Neural cell (in vitro differentiated cells): Measurements from ENCODE around the gene PUM1. TPM values are rescaled to one million over a fixed set of nuclear protein-coding genes. Genes with fewer than 3 reads are reported as not detected.

Experiments
- H2AFZ ChIP-seq: fragments of 200-600, 300-800 bp; sonication (generic), shearing (Covaris generic); 2 replicates; pipeline ENCODE4 v1.6.0; 2014; ENCODE audit warnings: low read depth, mild to moderate bottlenecking, antibody characterized with exemption, low read length, moderate library complexity
- H3F3A ChIP-seq: fragments of 200-600 bp; shearing (Covaris generic); 2 replicates; pipeline ENCODE4 v1.6.1; 2016; ENCODE audit warnings: mild to moderate bottlenecking, moderate library complexity, mixed read lengths, antibody characterized with exemption, low read length; ENCODE audit not compliant: insufficient read depth, poor library complexity, severe bottlenecking
- H3K27ac ChIP-seq: fragments of 200-600, 300-800 bp; sonication (generic), shearing (Covaris generic); 2 replicates; pipeline ENCODE4 v1.5.1; 2014; ENCODE audit warnings: mild to moderate bottlenecking, low read length, moderate library complexity
- H3K27me3 ChIP-seq: fragments of 300-800, 200-600 bp; sonication (generic), shearing (Covaris generic); 2 replicates; pipeline ENCODE4 v1.6.0; 2014; ENCODE audit warnings: mild to moderate bottlenecking, low read depth, low read length, moderate library complexity; ENCODE audit not compliant: insufficient read depth
- H3K36me3 ChIP-seq: fragments of 300-800, 200-600 bp; sonication (generic), shearing (Covaris generic); 2 replicates; pipeline ENCODE4 v1.5.1; 2014; ENCODE audit warnings: mild to moderate bottlenecking, antibody characterized with exemption, low read length, moderate library complexity; ENCODE audit not compliant: insufficient read depth
- H3K4me2 ChIP-seq: fragments of 300-800, 200-600 bp; sonication (generic), shearing (Covaris generic); 2 replicates; pipeline ENCODE4 v1.6.0; 2014; ENCODE audit warnings: mild to moderate bottlenecking, low read length
- H3K4me3 ChIP-seq: fragments of 300-800, 200-600 bp; sonication (generic), shearing (Covaris generic); 2 replicates; pipeline ENCODE4 v1.5.1; 2014; ENCODE audit warnings: mild to moderate bottlenecking, low read length, moderate library complexity
- H3K79me2 ChIP-seq: fragments of 200-600 bp; shearing (Covaris generic); replicated peaks from 2 replicates; pipeline ENCODE4 v1.6.0; 2014; ENCODE audit warnings: mild to moderate bottlenecking, low read length, moderate library complexity; ENCODE audit not compliant: insufficient read depth
- H3K9ac ChIP-seq: fragments of 300-800, 200-600 bp; sonication (generic), shearing (Covaris generic); 2 replicates; pipeline ENCODE4 v1.6.1; 2016; ENCODE audit warnings: mild to moderate bottlenecking, low read length, mixed read lengths
- H3K9me2 ChIP-seq: fragments of 200-600 bp; shearing (Covaris generic); 2 replicates; pipeline ENCODE4 v1.6.1; 2016; ENCODE audit warnings: mild to moderate bottlenecking, low read length, mixed read lengths; ENCODE audit not compliant: insufficient read depth
- H3K9me3 ChIP-seq: fragments of 200-600, 300-800 bp; sonication (generic), shearing (Covaris generic); 2 replicates; pipeline ENCODE4 v1.6.1; 2016; ENCODE audit warnings: mild to moderate bottlenecking, mixed run types, low read length, moderate library complexity, mixed read lengths
- H4K20me1 ChIP-seq: fragments of 200-600 bp; shearing (Covaris generic); 2 replicates; pipeline ENCODE4 v1.6.1; 2016; ENCODE audit warnings: mild to moderate bottlenecking, mixed run types; ENCODE audit not compliant: insufficient read depth
- CTCF ChIP-seq: fragments of 450-650 bp; IDR thresholded peaks from 2 replicates; pipeline ENCODE4 v1.5.1; 2014; ENCODE audit warnings: antibody characterized with exemption, mild to moderate bottlenecking, moderate library complexity; ENCODE audit not compliant: poor library complexity, severe bottlenecking
- EP300 ChIP-seq: fragments of 450-650 bp; conservative IDR thresholded peaks from 2 replicates; pipeline ENCODE4 v1.6.1; 2014; ENCODE audit warnings: antibody characterized with exemption, mild to moderate bottlenecking, moderate library complexity; ENCODE audit not compliant: poor library complexity, severe bottlenecking
- EZH2 ChIP-seq: fragments of 200-600, 300-800 bp; shearing (Covaris generic), sonication (generic); IDR thresholded peaks from 2 replicates; pipeline ENCODE4 v1.6.1; 2014; ENCODE audit warnings: antibody characterized with exemption, low read length, borderline replicate concordance, mild to moderate bottlenecking; ENCODE audit not compliant: insufficient read depth, poor library complexity, severe bottlenecking
- MXI1 ChIP-seq: fragments of 450-650 bp; conservative IDR thresholded peaks from 2 replicates; pipeline ENCODE4 v1.6.1; 2014; ENCODE audit warnings: antibody characterized with exemption, mild to moderate bottlenecking; ENCODE audit not compliant: poor library complexity, severe bottlenecking
- POLR2AphosphoS5 ChIP-seq: IDR thresholded peaks from 2 replicates; pipeline ENCODE4 v1.6.1; 2012
- RAD21 ChIP-seq: fragments of 450-650 bp; conservative IDR thresholded peaks from 2 replicates; pipeline ENCODE4 v1.6.1; 2014; ENCODE audit warnings: antibody characterized with exemption, mild to moderate bottlenecking, moderate library complexity
- SMC3 ChIP-seq: fragments of 450-650 bp; conservative IDR thresholded peaks from 2 replicates; pipeline ENCODE4 v1.6.1; 2014; ENCODE audit warnings: antibody characterized with exemption, mild to moderate bottlenecking, moderate library complexity; ENCODE audit not compliant: poor library complexity
- TAF1 ChIP-seq: IDR thresholded peaks from 2 replicates; pipeline ENCODE4 v1.6.1; 2012; ENCODE audit warnings: low read depth
- polyA plus RNA-seq: library from polyadenylated mRNA; depleted of rRNA; stranded (reverse); fragments of >200 nt; gene quantifications from 2 replicates; pipeline ENCODE4 v1.2.3, GENCODE V29; 2014
- TF ChIP-seq, protein P1 (sequence below): IDR thresholded peaks from 2 replicates; pipeline ENCODE4 v1.6.1; 2012; ENCODE audit warnings: borderline replicate concordance

The PUM1 gene
- polyA plus RNA-seq, 1 donor from 2014 or later = 60.8 TPM

GRCh38 chr1:31108861-31109260 is 43.3 kb upstream of the PUM1 start:
- Histone ChIP-seq H3K9ac (no peak overlapping the region), H4K20me1 (no peaks in the 10 kb centered on the region), H3K4me3 (no peak overlapping the region), H3K9me2 (no peaks in the 10 kb centered on the region), H3F3A (no peaks in the 10 kb centered on the region), H3K4me2 (no peak overlapping the region), H3K27ac (no peak overlapping the region), H3K36me3 (no peaks in the 10 kb centered on the region), H3K79me2 (no peaks in the 10 kb centered on the region), H3K27me3 (no peaks in the 10 kb centered on the region), H2AFZ (no peak overlapping the region), H3K9me3 (no peaks in the 10 kb centered on the region)
- TF ChIP-seq SMC3 (no peak), TAF1 (no peak), EZH2 (no peak), POLR2AphosphoS5 (no peak), EP300 (no peak), CTCF (no peak), MXI1 (no peak), RAD21 (no peak)
- TF ChIP-seq, protein P1, sequence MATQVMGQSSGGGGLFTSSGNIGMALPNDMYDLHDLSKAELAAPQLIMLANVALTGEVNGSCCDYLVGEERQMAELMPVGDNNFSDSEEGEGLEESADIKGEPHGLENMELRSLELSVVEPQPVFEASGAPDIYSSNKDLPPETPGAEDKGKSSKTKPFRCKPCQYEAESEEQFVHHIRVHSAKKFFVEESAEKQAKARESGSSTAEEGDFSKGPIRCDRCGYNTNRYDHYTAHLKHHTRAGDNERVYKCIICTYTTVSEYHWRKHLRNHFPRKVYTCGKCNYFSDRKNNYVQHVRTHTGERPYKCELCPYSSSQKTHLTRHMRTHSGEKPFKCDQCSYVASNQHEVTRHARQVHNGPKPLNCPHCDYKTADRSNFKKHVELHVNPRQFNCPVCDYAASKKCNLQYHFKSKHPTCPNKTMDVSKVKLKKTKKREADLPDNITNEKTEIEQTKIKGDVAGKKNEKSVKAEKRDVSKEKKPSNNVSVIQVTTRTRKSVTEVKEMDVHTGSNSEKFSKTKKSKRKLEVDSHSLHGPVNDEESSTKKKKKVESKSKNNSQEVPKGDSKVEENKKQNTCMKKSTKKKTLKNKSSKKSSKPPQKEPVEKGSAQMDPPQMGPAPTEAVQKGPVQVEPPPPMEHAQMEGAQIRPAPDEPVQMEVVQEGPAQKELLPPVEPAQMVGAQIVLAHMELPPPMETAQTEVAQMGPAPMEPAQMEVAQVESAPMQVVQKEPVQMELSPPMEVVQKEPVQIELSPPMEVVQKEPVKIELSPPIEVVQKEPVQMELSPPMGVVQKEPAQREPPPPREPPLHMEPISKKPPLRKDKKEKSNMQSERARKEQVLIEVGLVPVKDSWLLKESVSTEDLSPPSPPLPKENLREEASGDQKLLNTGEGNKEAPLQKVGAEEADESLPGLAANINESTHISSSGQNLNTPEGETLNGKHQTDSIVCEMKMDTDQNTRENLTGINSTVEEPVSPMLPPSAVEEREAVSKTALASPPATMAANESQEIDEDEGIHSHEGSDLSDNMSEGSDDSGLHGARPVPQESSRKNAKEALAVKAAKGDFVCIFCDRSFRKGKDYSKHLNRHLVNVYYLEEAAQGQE = no peak

DNA sequence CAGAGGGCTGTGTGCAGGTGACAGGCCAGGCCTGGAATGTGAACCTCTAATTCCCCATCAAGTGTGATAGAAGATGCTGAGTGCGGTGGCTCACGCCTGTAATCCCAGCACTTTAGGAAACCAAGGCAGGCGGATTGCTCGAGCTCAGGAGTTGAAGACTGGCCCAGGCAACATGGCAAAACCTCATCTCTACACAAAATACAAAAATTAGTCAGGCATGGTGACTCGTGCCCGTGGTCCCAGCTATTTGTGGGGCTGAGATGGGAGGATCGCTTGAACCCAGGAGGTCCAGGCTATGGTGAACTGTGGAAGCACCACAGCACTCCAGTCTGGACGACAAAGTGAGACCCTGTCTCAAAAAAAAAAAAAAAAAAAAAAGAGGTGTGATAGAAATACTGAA is 40.1 kb upstream of the PUM1 start:
- no peak overlapping the region for H2AFZ ChIP-seq
- no peaks in the 10 kb centered on the region for H3K36me3 ChIP-seq
- H4K20me1 ChIP-seq = no peaks in the 10 kb centered on the region
- no peak overlapping the region for H3K27ac ChIP-seq
- no peaks in the 10 kb centered on the region for H3K9me3 ChIP-seq
- H3K4me2 ChIP-seq = no peak overlapping the region
- H3K79me2 ChIP-seq = no peaks in the 10 kb centered on the region
- no peak for TF ChIP-seq EP300
- TF ChIP-seq RAD21 = no peak
- no peak for TF ChIP-seq CTCF
- TF ChIP-seq EZH2 = no peak
- TF ChIP-seq, protein P1 = no peak
- no peak for TF ChIP-seq TAF1
- H3K4me3 ChIP-seq = no peak overlapping the region
- no peaks in the 10 kb centered on the region for H3F3A ChIP-seq
- H3K9ac ChIP-seq = no peak overlapping the region
- no peaks in the 10 kb centered on the region for H3K27me3 ChIP-seq
- no peaks in the 10 kb centered on the region for H3K9me2 ChIP-seq
